Measurements from ENCODE around the gene LGALS9. TPM values are rescaled to one million over a fixed set of nuclear protein-coding genes. Genes with fewer than 3 reads are reported as not detected.
"Not testable (repeated sequence)": the region's sequence is repeated elsewhere in the genome, so short reads cannot be mapped to it uniquely, and the experiment has no call there.

The LGALS9 gene
- total RNA-seq, 1 experiment from 2014 or later = 1.8 TPM

- not testable (repeated sequence) for DNase-seq, H3K4me3 ChIP-seq, H3K27me3 ChIP-seq, H3K36me3 ChIP-seq, H3K9me3 ChIP-seq
These were observed 41.0 kb downstream of the LGALS9 start for GRCh38 chr17:27671977-27672480.

- H3K36me3 ChIP-seq = no peaks in the 10 kb centered on the region
- no peak overlapping the region for H3K4me3 ChIP-seq
- no peak for DNase-seq
- H3K27me3 ChIP-seq = no peaks in the 10 kb centered on the region
- no peaks in the 10 kb centered on the region for H3K9me3 ChIP-seq
These were observed 43.3 kb downstream of the LGALS9 start for GRCh38 chr17:27674335-27674734.

GRCh38 chr17:27677191-27677590, 46.2 kb downstream of the LGALS9 start:
- Histone ChIP-seq H3K27me3 (peaks cover 4% of the 10 kb centered on the region), H3K9me3 (no peaks in the 10 kb centered on the region), H3K4me3 (no peak overlapping the region), H3K36me3 (no peaks in the 10 kb centered on the region)
- DNase-seq = no peak

- DNase-seq, H3K4me3 ChIP-seq, H3K9me3 ChIP-seq, H3K36me3 ChIP-seq, H3K27me3 ChIP-seq: not testable (repeated sequence)
These were observed 55.3 kb downstream of the LGALS9 start for GRCh38 chr17:27686322-27686721.

- Histone ChIP-seq H3K36me3 (no peaks in the 10 kb centered on the region), H3K27me3 (no peaks in the 10 kb centered on the region), H3K9me3 (peaks cover 12% of the 10 kb centered on the region), H3K4me3 (no peak overlapping the region)
- DNase-seq = no peak
These were observed 59.9 kb downstream of the LGALS9 start for GRCh38 chr17:27690882-27691281.

- H3K27me3 ChIP-seq, H3K4me3 ChIP-seq, DNase-seq, H3K9me3 ChIP-seq, H3K36me3 ChIP-seq: not testable (repeated sequence)
These were observed 64.3 kb downstream of the LGALS9 start for GRCh38 chr17:27695254-27695814.

Other genes with a start within 250 kb of the LGALS9 start
- gene KSR1, start 174.7 kb upstream of the LGALS9 start, total RNA-seq (2014; rRNA removed; shearing (Covaris generic); ENCODE audit: low replicate concordance) = 0.52 and 7.6 TPM in 2 replicates
- not detected in 2 replicates for gene NOS2, start 169.3 kb downstream of the LGALS9 start, total RNA-seq (2014; rRNA removed; shearing (Covaris generic); ENCODE audit: low replicate concordance)